ENCODE data around the gene PPP2CA.

GRCh38 chr5:134178096-134178419 is 47.8 kb downstream of the PPP2CA start:
- TF ChIP-seq ELK1 (IDR thresholded peaks at IDR 0.05; ENCODE audit: low read depth, low read length): no peak
- TF ChIP-seq CHD2 (IDR thresholded peaks at IDR 0.05; ENCODE audit: low read length, partially characterized antibody): no peak
- no peak for TF ChIP-seq CTCF (IDR thresholded peaks at IDR 0.05)
- no peak for TF ChIP-seq CHD4 (IDR thresholded peaks at IDR 0.05; ENCODE audit: borderline replicate concordance)
- TF ChIP-seq, protein P1, sequence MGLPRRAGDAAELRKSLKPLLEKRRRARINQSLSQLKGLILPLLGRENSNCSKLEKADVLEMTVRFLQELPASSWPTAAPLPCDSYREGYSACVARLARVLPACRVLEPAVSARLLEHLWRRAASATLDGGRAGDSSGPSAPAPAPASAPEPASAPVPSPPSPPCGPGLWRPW (IDR thresholded peaks at IDR 0.05): no peak
